ENCODE results near the gene FKBP1A.

DNA sequence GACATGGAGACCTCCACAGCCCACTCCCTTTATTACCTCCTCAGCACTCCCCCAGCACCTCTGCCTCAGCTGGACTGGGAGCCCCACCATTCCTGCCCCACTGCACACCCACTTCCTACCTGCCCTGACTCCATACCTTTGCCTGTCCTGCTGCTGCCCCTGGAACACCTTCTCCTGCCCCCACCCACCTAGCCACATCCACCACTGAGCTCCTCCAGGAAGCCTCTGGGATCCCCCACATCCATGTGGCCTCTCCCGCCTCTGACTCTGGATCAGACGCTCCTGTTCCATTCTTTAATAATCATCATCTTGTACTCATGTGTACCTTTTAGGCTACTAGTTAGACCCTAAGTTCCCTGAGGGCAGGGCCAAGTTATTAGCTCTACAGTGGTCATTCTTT lies 61.8 kb downstream of the FKBP1A start:
- TF ChIP-seq POLR2A (IDR thresholded peaks at IDR 0.05; ENCODE audit: low read length) (no peak), GATA1 (IDR thresholded peaks at IDR 0.05; ENCODE audit: low read depth, low read length) (no peak)
